Effector CD4-positive, alpha-beta T cell (primary cell): ENCODE data around the gene TSPAN9.

ENCODE experiments used
- DNase-seq: peaks from one replicate; pipeline ENCODE4 v3.0.0-alpha.2; 2020

Gene TSPAN9

DNA sequence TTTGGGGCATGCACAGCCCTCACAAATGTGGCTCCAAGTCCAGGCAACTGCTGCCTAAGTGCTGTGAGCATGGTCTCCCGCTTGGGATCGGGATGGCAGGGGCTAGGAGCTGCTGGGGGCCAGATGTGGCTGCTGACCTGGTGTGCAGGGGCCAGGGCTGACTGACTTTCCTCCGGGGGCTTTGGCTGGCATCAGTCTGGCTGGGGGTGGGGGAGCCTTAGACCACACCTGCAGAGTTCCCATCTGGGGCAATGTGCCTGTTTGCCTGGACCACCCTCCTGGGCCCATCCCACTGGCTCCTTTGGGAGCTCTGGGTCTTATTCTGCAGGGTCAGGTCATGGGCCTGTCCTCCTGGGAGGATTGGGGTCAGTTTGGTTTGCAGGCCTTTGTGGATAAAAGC lies 90.5 kb downstream of the TSPAN9 start:
- DNase-seq, result no peak

DNA sequence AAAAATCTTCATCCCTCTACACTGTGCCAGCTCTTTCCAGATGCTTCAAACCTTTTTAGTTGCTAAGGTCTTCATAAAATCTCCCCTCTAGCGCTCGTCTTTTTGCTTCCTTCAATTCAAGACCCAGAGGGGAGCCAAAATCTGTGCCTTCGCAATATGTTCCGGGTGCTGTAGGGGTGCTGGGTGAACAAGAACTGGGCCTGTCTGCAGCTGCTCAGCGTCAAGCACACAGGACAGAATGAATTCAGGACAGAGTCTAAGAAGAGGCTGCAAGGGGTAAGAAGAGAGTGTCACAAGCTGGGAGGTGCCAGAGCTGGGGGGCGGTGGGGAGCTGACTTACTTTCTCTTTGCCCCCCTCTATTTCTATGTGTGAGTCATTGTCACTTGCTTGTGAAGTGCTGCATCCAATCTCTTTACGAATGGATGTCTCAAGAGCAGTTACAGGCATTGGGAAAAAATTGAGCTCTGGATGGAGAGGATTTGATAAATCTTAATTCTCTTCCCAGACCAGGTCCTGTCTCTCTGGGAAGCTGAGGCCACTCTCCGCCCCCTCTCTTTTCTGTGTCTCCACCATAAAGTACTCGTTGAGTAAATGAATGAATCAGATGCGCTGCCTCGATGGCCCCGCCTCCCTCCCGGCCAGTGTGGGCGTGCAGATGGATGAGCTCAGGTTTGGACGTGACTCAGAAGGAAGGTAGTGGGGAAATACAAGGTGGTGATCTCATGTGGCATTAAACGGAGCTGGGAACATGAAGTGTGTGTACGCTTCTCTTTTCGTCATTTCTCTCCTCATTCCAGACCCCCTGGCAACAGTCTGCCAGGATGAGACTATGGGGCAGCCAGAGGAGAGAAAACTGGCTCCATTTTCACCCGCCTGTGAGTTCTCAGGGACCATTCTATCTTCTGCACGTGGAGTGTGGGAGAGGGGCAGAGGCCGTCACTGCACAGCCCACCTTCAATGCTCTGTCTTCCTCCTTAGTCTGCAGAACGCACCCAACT lies 91.3 kb downstream of the TSPAN9 start:
- no peak for DNase-seq

DNA sequence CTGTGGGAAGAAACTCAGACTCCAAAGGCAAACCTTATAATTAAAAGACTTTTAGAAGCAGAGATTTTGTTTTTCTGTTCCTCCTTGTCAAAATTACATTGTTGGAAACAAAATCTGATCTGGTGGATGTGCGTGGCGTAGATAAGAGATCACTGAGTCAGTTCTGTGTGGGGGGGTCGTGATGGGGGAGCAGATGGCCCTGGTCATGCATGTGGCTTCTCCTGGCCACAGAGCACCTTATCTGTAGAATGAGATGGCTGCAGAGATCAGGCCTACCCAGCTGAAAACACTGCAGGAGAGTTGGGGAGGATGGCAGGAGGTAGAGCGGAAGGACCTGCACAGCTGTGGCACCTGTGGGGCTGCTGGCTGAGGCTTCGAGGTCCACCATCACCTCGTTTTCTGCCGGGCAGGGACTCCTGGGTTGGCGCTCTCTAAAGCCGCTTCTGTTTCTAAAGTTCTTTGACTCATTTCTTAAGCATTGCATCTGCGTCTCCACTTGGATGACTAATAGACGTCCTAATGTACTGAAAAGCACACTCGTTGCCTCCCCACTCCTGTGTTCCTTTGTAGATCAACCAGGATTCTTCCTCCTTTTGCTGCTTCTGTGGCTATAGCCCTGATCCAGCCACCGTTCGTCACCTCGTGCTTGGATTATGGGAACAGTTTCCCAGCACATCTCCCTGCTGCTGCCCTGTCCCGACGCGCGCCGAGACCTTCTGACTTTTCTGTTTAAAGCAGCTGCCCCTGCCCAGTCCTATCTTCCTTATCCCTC lies 93.4 kb downstream of the TSPAN9 start:
- no peak for DNase-seq

DNA sequence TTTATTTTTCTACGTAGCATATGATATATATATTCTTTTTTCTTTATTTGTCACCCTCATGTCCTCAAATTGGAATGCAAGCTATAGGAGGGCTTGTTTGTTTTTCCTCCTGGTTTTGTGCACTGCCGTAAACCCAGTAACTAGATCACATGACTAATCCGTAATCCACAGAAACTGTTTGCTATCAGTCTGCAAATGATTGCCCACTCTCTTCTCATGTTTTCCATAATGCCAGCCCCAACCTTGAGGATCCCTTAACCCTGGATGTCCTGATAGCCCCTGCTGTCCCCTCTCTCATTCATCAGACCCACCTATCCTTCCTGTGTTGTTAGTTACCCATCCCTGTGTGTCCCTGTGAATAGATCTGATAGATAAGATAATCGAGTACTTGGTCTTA lies 94.0 kb downstream of the TSPAN9 start:
- no peak for DNase-seq

DNA sequence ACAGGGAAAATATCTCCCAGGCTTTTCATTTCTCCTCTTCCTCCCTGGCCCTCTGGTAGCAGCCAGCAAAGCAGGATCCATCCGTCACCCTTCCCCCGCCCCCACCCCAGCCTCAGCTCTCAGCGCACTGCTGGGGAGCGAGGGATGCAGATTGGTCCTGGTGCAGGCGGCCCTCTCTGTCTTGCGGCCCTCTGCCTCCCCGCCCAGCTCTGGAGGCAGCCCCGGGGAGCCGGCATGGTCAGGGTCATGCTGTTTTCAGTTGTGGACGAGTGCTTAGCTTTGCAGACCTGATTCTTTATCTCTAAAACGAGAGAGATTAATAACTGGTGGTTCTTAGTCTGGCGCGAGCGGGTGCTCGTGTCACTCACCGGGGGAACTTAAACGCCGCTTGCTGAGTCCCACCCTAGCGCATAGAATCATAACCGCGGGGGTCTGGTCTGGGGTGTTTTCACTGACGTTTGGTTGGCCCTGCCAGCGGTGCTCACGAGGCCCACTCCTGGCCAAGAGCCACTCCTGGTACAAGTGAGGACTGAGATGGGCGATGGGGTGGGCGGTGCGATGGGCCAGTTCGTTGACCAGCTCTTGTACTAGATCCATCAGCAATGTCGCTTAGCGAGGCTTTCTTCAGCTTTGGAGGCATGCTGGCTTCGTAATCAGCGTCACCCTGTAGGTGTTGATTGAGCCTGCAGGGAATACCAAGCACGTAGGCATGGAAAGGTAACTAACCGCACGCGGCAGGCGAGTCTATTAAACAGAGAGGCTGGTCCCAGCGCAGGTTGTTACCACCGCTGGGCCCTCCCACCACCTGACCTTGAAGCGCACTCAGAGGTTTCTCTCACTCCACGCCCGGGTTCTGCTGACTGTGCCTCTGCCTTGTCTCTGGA lies 95.2 kb downstream of the TSPAN9 start:
- DNase-seq, result no peak

DNA sequence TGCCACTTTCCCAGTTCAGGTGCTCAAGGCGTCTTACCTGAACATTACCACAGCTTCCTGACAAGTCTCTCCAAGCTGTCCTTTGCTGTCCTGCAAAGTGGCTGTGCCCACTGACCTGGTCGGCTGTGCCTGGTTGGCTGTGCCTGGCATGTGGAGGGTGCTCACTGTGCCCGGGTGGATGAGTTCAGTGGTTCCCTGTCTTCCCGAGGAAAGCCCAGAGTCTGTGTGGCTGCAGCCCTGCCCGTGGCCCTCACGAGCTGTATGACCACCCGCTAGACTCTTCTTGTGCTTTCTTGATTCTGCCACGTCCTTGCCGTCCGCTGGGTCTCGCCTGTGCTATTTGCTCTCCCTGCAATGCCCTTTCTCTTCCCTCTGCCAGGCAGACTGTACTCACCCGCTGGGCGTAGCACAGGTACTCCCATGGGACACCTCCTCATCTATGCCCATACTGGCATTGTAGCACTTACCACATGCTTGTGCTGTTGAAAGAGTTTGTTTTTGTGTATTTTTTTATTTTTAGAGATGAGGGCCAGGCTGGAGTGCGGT lies 95.9 kb downstream of the TSPAN9 start:
- DNase-seq, result no peak

DNA sequence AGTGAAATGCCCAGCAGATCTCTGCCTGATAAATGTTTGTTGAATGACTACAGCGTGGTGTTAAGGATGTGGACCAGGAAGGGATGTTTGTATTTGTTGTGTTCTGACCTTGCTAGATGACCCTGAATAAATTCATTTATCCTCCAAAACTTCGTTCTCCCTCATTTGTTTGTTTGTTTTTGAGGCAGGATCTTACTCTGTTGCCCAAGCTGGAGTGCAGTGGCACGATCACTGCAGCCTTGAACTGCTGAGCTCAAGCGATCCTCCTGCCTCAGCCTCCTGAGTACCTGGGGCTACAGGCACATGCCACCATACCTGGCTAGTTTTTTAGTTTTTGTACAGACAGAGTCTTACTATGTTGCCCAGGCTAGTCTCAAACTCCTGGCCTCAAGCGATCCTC lies 96.7 kb downstream of the TSPAN9 start:
- no peak for DNase-seq

DNA sequence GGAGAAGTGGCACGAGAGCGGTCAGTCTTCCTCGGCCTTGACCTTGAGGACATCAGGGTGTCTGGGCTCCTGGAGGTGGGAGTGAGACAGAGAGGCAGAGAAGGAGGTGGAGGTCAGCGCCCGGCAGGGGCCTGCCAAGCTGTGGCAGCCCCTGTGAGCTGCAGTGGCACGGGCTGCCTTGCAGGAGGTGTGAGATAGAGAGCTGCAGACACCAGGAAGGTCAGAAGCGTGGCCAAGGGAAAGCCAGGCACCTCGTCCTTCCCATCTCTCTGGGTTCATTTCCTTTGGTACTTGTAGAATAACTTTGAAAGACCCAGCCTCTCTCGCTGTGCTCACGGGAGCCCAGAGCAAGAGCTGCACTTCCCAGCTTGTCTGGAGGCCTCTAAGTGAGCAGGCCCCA lies 98.1 kb downstream of the TSPAN9 start:
- DNase-seq, result no peak

DNA sequence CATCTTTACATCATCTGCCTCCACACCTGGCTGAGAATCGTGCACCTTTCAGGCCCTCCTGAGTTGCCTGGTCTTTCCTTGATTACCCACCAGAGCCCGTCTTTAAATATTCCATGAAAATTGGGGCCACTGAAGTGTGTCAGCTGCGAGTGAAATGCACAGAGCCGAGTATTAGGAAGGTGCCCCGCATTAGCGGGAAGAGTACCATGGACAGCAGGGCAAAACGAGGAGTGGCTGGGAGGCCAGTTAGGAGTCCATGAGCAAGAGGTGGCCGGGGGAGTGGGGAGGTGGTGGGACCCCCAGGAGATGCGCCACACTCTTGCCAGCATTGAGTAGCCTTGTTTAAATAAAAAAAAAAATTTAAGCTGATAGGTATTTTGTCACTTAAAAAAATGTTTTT lies 99.6 kb downstream of the TSPAN9 start:
- no peak for DNase-seq

DNA sequence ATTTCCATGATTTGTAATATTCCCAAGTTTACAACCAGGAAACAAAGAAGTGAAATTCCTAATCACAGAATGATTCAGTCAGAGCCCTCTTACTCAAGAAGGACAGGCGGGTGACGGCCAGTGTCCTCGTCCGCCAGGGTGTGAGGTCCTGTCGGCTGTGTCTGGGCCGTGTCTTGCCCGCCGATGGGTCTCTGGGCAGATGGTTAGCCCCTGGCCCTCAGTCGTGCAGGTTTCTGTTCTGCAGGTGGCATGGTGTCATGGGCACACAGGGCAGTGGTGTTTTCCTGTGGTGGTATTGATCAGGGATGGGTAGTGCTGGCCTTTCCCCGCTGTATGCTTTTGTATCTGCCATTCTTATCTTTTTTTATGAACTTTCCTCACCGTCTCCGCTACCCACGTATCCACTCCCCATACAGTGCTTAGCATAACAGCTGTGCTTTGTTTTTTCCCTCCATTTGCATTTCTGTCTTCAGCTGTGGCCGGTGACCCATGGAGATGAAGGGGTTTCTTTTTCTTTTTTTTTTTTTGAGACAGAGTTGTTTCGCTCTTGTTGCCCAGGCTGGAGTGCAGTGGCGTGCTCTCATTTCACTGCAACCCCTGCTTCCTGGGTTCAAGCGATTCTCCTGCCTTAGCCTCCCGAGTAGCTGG lies 100.7 kb downstream of the TSPAN9 start:
- no peak for DNase-seq

DNA sequence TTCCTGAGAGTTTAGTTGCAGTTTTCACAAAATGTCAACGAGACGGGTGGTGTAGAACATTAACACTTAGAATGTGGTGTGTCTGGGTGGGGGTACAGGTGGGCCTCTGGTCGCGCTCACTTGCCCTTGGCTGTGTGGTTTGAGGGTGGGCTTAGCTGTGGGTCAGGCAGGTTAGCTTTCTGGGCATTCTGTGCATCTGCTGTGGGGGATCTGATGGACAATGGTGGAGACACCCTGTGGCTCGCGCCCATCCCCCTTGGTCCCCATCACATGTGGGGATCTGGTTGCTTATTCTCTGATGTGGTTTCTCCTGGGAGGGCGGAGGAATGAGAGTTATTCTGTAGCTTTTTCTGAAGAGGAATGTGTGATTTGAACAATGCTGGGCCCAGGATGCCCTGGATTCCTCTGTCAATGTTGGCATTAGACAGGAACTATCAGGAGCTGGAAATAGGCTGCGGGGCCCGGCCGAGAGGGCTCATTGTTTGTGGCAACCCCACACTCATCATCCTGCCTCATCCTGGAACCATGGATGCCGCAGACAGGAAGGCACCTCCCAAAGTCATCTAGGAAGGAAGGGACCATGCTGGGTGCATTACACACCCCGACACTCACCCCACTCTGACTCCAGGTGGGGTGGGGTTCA lies 101.6 kb downstream of the TSPAN9 start:
- DNase-seq, result no peak

DNA sequence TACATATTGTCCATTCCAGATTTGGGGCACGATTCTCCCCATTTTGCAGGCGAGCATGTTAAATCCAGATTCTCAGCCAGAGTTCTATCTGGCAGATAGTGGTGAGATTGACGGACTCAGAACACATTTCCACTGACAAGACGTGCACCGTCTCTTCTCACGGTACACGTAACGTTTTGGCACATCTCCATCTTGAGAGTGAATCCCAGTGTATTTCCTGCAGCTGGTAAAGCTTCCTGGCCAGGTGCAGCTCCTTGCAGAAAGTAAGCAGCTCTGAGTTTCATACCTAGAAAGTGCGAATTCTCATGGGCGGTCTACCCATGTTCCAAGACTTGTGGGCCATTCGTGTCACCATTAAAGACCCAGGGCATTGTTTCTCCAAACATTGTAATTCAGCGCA lies 102.6 kb downstream of the TSPAN9 start:
- no peak for DNase-seq

DNA sequence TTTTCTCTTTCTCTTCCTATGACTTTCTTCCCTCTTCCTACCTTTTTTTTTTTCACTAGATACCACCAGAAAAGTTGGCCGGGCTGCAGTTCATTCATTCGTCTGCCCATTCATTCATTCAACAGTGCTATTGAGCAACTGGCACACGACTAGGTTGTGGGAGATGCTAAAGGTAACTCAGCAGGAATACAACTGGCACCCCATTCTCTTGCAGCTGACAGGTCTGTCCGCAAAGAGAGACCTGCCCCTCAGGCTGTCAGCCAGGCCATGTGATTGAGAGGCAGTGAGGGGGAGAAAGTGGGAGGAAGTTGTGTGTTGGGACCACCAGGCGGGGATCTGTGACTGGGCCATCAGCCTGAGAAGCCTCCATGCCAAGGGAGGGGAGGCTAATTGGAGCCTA lies 105.2 kb downstream of the TSPAN9 start:
- no peak for DNase-seq

DNA sequence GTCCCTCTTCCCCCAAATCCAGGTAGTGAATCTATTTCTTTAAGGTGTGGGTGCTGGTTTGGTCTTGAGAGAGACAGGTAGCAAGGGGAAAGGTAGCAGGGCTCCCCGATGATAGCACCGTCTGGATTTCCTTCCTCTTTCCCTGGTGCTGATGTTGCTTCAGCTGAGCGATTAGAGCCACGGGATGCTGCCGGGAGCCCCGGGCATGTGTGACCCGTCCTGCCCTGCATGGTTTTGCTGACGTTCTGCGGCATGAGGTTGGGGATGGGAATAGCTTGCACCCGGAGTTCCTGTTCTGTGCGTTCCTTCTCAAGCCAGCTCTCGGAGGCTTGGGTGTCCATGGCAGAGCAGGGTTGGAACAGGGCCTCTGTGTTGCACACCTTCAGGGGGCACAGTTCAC lies 107.3 kb downstream of the TSPAN9 start:
- no peak for DNase-seq

DNA sequence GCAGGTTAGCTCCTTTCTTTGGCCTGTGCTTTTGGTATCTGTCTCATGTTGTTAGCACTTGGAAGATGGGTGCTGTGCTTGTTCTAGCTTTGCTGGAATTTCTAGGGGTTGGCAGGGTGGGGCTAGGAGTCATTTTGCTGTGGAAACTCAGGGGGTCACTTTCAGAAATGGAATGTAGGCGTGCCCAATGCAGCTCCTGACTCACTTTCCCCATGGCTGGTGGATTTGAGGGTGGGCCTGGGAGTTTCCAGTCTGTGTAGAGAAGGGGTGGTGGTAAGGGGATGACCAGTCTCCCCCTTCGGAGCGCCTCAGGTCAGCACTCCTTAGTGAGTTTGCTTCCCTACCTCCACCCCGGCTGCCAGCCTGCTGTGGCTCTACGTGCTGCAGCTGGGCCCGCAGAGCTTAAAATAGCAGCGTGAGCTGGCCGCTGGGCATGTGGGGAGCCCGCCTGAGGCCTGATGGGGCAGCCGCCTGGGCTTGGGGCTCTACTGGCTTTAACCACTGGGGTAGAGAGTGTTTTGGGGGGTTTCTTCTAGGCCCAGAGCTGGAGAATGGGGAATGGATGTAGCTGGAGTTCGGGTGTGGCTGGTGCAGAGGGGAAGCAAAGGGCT lies 108.2 kb downstream of the TSPAN9 start:
- no peak for DNase-seq

DNA sequence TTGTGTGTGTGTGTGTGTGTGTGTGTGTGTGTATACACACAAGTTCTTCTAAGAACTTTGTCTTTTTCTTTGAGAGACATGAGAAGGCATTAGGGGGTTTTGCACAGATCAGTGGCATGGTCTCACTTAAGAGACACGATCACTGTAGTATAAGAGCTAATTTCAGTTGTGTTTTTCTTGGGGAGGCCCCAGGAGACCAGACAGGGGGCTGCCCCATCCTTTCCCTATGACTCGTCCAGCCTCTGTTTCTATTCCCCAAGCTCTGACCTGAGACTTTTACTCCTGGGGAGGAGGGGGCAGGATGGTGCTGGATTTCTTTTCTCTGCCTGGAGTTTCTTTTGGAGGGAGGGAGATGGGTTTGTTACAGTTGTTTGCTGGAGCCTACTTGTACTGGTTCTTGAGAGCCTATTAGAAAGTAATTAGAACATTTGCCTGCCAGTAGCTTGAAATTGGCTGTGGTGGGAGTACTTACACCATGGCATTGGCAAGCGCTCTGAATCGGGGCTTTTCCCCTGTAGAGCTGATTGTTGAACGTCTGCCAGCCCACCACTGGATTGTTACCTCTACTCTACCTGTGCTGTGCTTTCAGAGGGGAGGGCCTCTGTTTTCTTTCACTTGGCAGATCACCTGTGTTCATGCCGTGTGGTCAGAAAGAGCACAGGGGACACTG lies 109.5 kb downstream of the TSPAN9 start:
- no peak for DNase-seq

DNA sequence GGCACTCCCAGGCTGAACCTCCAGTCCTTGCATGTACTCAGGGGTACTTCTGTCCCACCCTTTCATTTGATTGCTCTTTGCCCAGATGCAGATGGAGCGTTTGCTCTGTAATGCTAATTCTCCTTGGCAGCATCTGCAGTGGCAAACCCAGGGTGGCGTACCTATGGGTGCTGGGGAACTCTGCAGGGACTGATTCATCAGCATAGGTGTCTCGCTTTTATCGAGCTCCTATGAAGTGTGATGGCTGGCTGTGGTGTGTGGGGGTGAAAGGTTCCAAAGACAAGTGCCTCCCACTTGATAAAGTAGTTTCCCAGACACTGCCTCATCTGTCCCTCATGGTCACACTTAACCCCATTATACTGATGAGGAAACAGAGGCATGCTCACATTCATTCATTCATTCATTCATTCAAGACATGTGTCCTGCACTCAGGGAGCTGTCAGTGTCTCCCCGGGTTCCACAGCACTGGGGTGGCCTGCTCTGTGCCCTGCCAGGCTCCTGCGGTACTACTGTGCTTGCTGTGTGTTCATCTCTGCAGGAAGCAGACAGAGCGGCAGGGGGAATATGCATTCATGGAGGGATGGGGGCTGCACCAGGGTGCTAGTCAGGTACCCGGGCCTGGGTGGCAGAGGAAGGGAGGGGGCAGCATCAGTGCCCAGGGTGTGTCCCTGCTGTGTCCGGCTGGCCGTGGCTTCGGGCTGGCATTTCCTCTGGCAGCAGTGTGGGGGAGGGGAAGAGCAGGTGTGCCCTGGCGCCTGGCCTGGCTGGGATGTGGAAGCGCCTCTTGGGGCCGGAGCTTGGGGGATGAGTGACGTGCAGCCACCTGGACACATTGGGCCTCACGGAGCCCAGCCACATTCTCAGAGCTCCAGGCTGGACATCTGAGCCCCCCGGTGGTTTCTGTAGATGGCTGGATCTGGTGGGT lies 110.9 kb downstream of the TSPAN9 start:
- DNase-seq, result no peak

DNA sequence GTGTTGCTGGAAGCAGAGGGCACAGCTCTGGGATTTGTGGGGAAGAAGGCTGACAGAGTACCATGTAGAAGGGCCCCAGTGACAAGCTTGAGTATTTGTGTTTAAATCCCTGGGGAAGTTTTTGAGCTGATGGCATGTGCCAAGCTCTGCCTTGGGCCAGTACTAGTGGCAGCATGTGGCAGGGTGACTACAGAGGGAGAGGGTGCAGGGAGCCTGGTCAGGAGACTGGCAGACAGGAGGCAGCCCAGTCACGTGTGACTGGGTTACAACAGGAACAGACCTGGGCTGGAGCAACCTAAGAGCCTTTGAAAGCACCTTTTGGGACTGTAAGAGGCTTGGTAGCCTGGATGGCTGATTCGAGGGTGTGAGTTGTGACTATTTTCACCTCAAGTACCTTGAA lies 112.1 kb downstream of the TSPAN9 start:
- DNase-seq, result no peak

DNA sequence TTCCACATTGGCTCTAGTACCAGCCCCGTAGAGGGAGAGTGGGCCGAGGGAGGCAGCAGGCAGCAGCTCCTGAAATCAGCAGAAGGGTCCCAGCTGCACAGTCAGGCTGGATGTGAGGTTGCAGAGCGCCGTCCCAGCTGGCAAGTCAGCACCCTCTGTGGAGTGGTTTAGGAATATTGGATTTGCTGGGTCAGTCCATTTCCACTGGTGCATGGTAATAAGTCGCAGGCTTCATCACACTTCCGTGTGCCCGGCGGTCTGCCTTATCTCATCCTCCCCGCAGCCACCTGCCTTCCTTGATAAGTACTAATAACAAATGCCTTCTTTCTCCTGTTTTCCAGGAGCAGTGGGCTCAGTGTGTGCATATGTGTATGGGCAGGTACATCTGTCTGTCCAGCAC lies 112.9 kb downstream of the TSPAN9 start:
- DNase-seq, result no peak
